AG08395 (cell line): Measurements from ENCODE around the gene HSD17B14.
"Not testable (repeated sequence)": the region's sequence is repeated elsewhere in the genome, so short reads cannot be mapped to it uniquely, and the experiment has no call there.

ENCODE experiments used
- DNase-seq: peaks from one replicate; pipeline ENCODE4 v3.0.0; 2012; ENCODE audit warnings: mixed read lengths, low spot score

HSD17B14 gene

GRCh38 chr19:48796298-48797083 lies 39.8 kb downstream of the HSD17B14 start:
- DNase-seq: no peak

DNA sequence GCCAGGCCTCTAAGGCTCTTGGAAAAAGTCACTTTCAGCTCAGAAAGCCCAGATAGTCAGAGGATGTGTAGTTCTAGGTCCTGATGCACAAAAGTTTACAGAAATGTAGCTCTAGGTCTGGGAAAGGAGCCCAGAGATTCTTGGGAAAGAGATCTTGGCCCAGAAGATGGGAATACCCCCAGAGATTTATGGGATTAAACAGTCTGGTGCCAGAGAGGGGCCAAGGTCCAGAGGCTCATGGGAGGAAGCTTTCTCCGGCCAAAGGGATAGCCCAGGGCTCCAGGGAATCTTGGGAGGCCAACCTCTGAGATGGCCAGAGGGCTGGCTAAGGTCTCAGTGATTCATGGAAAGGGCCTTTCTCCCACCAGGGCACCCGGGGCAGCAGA lies 40.6 kb downstream of the HSD17B14 start:
- no peak for DNase-seq

DNA sequence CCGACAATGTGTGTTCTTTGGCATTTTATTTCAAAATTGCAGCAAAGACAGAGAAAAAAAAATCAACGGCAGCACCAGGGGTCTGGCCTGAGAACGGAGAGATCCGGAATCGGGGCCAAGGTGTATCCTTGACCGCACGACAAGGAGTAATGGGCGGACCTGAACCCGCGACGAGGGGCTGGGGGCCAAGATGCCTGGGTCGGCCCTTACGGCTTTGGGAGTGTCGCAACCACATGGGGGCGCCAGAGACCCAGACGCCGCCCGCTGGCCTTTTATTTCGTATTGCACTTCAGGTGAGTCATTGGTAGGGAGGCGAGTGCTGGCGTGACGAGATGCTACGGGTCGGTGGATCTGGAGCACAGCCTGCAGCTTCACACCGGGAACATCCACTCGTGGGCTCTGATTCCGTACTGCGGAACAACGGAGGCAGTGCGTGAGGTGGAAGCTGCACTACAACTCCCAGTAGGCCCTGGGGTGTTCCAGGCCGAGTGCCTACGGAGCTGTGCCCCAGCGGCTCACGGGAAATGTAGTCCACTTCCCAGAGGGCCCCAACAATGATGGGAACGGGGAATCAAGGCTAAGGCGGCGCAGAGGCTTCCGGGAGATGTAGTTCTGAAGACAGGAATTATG lies 41.1 kb downstream of the HSD17B14 start:
- DNase-seq: peak; percentile 94

DNA sequence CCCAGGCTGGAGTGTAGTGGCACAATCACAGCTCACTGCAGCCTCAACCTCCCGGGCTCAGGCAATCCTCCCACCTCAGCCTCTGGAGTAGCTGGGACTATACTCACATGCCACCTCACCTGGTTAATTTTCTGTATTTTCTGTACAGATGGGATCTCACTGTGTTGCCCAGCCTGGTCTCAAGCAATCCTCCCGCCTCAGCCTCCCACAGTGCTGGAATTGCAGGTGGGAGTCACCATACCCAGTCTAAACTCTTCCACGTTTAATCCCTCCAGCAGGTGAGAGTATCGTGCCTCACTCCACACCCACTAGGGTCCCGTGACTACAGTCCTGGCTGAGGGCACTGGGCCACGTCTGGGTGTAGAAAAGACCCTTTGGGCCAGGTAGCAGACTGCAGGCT lies 42.0 kb downstream of the HSD17B14 start:
- DNase-seq: no peak

GRCh38 chr19:48793271-48793670 lies 43.0 kb downstream of the HSD17B14 start:
- DNase-seq: no peak

- DNase-seq: not testable (repeated sequence)
Observed at GRCh38 chr19:48787331-48787730, 49.0 kb downstream of the HSD17B14 start.

GRCh38 chr19:48786422-48786821 lies 49.9 kb downstream of the HSD17B14 start:
- DNase-seq: not testable (repeated sequence)

DNA sequence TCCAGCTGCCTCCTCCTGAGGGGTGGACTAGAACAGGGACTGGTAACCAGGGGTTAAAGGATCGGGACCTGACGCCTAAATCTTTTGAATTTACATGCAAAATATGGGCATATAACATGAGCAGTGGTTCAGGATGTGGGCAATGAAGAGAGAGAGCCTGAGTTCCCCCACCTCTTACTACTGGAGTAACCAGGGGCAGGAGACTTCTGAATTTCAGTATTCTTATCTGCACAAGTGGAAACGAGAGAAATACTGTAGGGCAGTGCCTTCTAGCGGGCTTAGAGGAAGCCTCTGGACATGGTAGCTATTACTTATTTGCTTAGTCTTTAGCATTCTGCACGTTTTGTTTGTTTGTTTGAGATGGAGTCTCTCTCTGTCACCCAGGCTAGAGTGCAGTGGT lies 51.8 kb downstream of the HSD17B14 start:
- DNase-seq: no peak

DNA sequence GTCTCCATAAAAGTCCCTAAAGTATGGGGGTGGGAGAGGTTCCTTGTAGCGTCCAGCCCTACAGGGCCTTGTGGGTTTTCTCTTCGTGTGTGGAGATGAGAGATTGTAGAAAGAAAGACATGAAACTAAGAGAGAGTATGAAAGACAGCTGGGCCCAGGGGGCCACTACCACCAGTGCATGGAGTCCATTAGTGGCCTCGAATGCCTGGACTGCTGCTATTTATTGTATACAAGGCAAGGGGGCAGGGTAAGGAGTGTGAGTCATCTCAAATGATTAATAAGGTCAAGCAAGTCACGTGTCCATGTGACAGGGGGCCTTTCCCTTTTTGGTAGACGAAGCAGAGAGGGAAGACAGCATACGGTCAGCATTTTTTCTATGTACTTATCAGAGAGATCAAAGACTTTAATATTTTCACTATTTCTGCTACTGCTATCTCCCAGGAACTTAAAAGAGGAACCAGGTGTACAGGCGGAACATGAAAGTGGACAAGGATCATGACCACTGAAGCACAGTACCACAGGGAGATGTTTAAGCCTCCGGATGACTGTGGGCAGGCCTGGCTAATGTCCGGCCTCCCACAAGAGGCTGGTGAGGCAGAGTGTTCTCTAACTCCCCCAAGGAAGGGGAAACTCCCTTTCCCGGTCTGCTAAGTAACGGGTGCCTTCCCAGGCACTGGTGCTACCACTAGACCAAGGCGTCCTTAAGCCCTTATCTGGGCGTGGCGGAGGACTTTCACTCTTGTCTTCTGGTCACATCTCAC lies 55.5 kb downstream of the HSD17B14 start:
- no peak for DNase-seq

GRCh38 chr19:48779636-48780035 lies 56.7 kb downstream of the HSD17B14 start:
- no peak for DNase-seq

DNA sequence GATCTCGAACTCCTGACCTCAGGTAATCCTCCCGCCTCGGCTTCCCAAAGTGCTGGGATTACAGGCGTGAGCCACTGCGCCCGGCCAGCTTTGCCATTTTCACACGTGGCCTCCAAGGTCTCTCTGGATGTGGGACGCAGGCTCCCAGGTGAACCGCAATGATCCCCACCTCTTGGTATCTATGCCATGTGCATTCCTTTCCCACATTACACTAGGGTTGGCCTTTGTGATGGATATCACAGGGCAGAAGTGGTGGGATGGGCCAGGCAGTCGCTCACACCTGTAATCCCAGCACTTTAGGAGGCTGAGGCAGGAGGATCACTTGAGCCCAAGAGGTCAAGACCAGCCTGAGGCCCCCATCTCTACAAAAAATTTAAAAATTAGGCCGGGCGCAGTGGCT lies 58.6 kb downstream of the HSD17B14 start:
- no peak for DNase-seq

DNA sequence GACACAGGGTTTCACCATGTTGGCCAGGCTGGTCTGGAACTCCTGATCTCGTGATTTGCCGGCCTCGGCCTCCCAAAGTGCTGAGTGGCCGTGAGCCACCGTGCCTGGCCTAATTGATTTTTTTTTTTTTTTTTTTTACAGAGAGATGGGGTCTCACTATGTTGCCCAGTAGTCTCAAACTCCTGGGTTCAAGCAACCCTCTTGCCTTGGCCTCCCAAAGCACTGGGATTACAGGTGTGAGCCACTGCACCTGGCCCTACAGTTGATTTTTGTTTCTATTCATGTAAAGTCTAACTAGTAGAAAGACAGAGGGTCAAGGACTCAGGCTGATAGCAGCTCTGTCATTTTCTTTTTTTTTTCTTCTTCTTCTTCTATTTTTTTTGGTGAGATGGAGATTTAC lies 59.2 kb downstream of the HSD17B14 start:
- no peak for DNase-seq

- DNase-seq: no peak
Observed at GRCh38 chr19:48772503-48772953, 63.8 kb downstream of the HSD17B14 start.

- DNase-seq: no peak
Observed at GRCh38 chr19:48770734-48771472, 65.4 kb downstream of the HSD17B14 start.

DNA sequence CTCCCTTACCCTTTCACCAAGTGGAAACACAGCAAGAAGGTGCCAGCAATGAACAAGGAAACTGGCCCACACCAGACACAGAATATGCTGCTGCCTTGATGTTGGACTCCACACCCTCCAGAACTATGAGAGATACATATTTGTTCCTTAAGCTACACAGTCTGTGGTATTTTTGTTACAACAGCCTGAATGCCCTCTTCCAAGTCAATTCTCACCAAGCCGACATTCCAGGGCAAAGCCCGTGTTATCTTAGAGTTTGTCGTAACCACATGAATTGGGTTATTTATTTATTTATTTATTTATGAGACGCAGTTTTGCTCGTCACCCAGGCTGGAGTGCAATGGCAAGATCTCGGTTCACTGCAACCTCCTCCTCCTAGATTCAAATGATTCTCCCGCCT lies 66.0 kb downstream of the HSD17B14 start:
- no peak for DNase-seq

DNA sequence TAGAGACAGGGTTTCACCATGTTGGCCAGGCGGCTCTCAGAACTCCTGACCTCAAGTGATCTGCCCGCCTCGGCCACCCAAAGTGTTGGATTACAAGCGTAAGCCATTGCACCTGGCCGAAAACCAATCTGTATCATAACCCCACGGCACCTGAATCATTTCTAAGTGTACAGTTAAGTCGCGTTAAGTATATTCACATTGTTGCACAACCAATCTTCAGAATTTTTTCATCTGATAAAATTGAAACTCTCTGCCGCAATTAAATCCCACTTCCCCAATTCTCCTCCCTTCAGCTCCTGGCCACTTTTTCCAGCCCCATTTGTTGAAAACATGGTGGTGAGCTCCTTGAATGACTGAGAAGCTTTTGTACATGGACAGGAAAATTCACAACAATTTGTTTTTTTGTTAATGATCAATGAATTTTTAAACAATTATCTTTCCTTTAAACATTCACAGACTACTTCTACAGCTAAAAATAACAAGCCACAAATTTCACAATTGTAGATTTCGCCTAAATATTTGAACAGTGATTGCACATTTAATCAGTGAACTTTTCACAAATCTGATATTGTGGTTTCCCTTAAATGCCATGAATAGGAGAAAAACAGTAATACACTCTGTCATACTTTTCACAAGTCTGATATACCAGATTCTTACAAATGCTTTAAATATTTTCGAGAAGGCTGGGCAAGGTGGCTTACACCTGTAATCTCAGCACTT lies 67.1 kb downstream of the HSD17B14 start:
- no peak for DNase-seq

- not testable (repeated sequence) for DNase-seq
Observed at GRCh38 chr19:48768171-48768753, 68.0 kb downstream of the HSD17B14 start.

DNA sequence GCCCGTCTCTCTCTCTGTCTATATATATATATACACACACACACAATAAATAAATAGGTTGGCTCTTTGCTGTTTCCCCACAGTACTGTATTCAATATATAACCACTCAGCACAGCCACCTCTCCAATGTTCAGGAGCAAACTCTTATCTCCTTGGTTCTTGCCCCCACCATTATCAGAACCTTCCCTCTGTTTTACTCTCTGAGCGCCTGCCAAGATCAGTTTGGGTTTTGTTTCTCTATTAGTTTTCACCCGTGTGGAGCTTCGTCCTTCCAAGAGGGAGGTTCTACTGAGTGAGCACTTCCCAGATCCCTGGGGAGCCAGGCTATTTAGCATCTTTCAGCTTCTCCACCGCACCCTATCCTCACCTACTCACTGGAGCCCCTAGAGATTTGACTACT lies 70.5 kb downstream of the HSD17B14 start:
- DNase-seq: not testable (repeated sequence)
